Activated CD4-positive, alpha-beta T cell treated with anti-CD3 and anti-CD28 coated beads, Interleukin-2, amount 10 ng/mL, durations not matched to agents 7 days and 5 days (primary cell): ENCODE measurements around the gene GLYAT. TPM values are rescaled to one million over a fixed set of nuclear protein-coding genes. Genes with fewer than 3 reads are reported as not detected.
"Not testable (repeated sequence)": the region's sequence is repeated elsewhere in the genome, so short reads cannot be mapped to it uniquely, and the experiment has no call there.

ENCODE experiments used
- CTCF ChIA-PET: fragments of 350-600 bp; sonication (Branson Sonifier 250); formaldehyde crosslinking; loops from one replicate; lab custom pipeline; 2021; ENCODE audit warnings: antibody characterized with exemption; lab: Charles Lee
- POLR2A ChIA-PET: fragments of 350-600 bp; sonication (Branson Sonifier 250); formaldehyde crosslinking; loops from one replicate; lab custom pipeline; 2021; ENCODE audit warnings: antibody characterized with exemption; lab: Charles Lee
- DNase-seq: peaks from one replicate; pipeline ENCODE4 v3.0.0-alpha.2; 2020
- H3K27ac Mint-ChIP-seq: one replicate; pipeline ENCODE4 v1.8.0; 2021; ENCODE audit warnings: mild to moderate bottlenecking, moderate library complexity, mixed read lengths
- H3K27me3 Mint-ChIP-seq: one replicate; pipeline ENCODE4 v1.8.0; 2021; ENCODE audit warnings: mixed read lengths
- H3K36me3 Mint-ChIP-seq: one replicate; pipeline ENCODE4 v1.8.0; 2021; ENCODE audit warnings: low read depth, mixed read lengths
- H3K4me1 Mint-ChIP-seq: one replicate; pipeline ENCODE4 v1.8.0; 2021; ENCODE audit warnings: mixed read lengths
- H3K4me3 Mint-ChIP-seq: one replicate; pipeline ENCODE4 v1.8.0; 2021; ENCODE audit warnings: mild to moderate bottlenecking, moderate library complexity, mixed read lengths
- H3K9me3 Mint-ChIP-seq: one replicate; pipeline ENCODE4 v1.8.0; 2021; ENCODE audit warnings: mixed read lengths
- total RNA-seq, 2 experiments: library from RNA; stranded (reverse); gene quantifications; one replicate each; pipeline ENCODE4 v1.2.3, GENCODE V29; 2021

Gene GLYAT
- total RNA-seq, 2 experiments from 2014 or later = not detected

DNA sequence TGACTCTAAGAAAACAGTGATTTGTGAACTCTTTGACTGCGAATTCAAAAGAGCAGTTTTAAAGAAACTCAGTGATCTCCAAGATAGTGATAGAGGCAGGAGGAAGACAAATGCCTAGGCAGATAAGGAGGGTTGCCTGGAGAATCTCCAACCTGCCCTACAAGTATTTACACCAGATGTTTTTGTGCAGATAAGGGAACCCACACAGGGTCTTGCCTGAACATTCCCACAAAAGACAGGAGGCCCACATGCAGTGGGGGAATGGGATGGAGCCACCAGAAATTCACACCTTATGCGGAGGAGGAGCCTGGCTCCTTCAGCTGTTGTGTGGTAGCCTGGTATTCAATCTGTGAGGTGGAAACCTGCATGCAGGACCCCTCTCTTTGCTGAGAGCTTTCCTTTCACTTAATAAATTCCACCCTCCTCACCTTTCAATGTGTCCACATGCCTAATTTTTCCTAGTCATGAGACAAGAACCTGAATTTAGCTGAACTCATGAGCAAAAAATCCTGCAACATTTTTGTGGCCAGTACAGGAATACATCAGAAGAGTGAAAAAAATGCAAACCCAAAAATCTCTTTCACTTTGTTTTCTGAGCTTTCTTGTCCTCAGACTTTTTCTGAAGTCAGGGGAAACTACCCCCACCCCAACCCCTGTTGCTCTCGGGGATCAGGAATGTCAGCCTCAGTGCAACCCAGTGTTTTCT is 8.1 kb upstream of the GLYAT start:
- ChIA-PET CTCF (interaction anchor here (0.8 kb wide), 1 partner anchor 20 kb away, joined by 3 read pairs; no protein-coding TSS in a partner anchor), POLR2A (no interaction called here)
- DNase-seq = no peak
- Mint-ChIP-seq H3K27me3 (peaks cover 2% of the 10 kb centered on the region), H3K9me3 (peaks cover 12% of the 10 kb centered on the region), H3K4me3 (no peak overlapping the region), H3K27ac (no peak overlapping the region), H3K4me1 (peaks cover 8% of the 10 kb centered on the region), H3K36me3 (no peaks in the 10 kb centered on the region)

DNA sequence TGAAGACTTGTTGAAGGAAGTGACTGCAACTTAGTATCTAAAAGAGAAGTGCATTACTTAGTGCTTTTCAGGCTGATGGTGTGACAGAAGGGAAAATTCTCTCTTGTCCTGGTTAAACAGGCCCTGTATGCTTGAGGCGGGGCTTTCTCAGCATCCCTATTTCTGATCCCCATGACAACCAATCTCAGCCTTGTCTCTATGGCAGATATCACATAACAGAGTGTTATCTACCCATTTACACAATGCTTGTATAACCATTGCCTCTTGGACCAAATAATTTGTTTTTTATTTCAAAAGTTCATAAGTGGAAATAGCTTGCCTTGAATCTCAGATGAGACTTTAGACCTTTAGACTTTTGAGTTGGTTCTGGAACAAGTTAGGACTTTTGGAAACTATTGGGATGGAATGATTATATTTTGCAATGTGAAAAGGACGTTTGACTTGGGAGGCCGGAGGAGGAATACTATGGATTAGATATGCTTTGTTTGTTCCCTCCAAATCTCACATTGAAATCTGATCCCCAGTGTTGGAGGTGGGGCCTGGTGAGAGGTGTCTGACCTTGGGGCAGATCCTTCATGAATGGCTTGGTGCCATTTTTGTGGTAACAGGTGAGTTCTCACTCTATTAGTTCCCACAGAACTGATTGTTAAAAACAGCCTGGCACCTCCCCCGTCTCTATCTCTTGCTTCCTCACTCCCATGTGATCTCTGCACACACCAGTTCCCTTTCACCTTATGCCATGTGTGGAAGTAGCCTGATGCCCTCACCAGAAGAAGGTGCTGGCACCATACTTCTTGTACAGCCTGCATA is 3.1 kb upstream of the GLYAT start:
- Mint-ChIP-seq H3K9me3 (no peaks in the 10 kb centered on the region), H3K27ac (no peak overlapping the region), H3K36me3 (no peaks in the 10 kb centered on the region), H3K4me3 (no peak overlapping the region), H3K27me3 (peaks cover 2% of the 10 kb centered on the region), H3K4me1 (no peaks in the 10 kb centered on the region)
- DNase-seq = no peak
- ChIA-PET CTCF (no interaction called here), POLR2A (no interaction called here)

DNA sequence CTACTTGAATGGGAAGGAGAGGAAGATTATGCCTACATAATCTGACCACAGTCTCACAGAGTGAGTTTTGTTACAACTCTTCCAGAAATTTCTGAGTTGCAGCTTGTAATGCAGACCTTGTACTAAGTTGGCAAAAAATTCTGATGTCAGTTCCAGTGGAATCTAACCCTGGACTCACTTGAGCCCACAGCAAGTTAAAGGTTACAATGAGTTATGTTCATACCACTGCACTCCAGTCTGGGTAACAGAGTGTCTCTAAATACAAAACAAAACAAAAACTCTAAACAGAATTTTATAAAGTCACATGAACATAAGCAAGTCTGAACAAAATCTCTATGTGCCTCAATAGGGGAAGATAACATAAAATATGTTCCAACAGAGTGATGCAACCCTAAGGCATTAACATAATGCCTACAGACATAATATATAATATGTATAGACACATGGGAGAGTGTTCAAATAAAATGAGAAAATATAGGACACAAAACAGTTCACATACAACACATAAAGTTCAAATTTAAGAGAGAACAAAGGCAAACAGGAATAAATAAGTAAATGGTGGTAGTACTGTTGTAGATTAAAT is 1.1 kb downstream of the GLYAT start:
- POLR2A ChIA-PET = no interaction called here
- no peak for DNase-seq
- peaks cover 2% of the 10 kb centered on the region for H3K9me3 Mint-ChIP-seq

DNA sequence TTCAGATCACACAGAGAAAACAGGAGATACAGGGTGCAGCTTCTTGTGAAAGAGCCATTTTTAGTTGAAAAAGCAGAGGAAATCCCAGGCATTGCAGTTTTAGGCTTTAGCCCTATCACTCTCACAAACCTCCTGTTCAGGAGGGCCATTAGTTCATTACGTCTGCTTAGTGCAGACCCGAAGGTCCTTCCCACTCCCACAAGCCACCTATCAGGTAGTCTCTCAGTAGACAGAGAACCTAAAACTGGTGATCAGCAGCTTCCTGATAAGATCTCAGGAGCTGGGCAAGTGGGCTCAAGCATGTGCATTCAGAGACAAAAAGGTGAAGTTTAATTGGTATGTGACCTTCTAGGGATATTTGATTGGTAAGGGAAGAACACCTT is 4.3 kb downstream of the GLYAT start:
- no peaks in the 10 kb centered on the region for H3K27me3 Mint-ChIP-seq
- peak overlapping the region; percentile 78 for H3K27ac Mint-ChIP-seq
- DNase-seq = no peak
- H3K36me3 Mint-ChIP-seq = peaks cover 1% of the 10 kb centered on the region
- peaks cover 3% of the 10 kb centered on the region for H3K9me3 Mint-ChIP-seq
- POLR2A ChIA-PET = no interaction called here
- CTCF ChIA-PET = no interaction called here
- no peak overlapping the region for H3K4me3 Mint-ChIP-seq
- H3K4me1 Mint-ChIP-seq = peaks cover 17% of the 10 kb centered on the region

More for the DNA sequence above, 1.1 kb downstream of the GLYAT start:
- H3K36me3 Mint-ChIP-seq = peaks cover 1% of the 10 kb centered on the region
- H3K27me3 Mint-ChIP-seq = no peaks in the 10 kb centered on the region
- no peak overlapping the region for H3K4me3 Mint-ChIP-seq
- H3K4me1 Mint-ChIP-seq = peaks cover 17% of the 10 kb centered on the region
- CTCF ChIA-PET = interaction anchor here (0.7 kb wide), 1 partner anchor 14 kb away, joined by 3 read pairs; no protein-coding TSS in a partner anchor
- H3K27ac Mint-ChIP-seq = no peak overlapping the region

DNA sequence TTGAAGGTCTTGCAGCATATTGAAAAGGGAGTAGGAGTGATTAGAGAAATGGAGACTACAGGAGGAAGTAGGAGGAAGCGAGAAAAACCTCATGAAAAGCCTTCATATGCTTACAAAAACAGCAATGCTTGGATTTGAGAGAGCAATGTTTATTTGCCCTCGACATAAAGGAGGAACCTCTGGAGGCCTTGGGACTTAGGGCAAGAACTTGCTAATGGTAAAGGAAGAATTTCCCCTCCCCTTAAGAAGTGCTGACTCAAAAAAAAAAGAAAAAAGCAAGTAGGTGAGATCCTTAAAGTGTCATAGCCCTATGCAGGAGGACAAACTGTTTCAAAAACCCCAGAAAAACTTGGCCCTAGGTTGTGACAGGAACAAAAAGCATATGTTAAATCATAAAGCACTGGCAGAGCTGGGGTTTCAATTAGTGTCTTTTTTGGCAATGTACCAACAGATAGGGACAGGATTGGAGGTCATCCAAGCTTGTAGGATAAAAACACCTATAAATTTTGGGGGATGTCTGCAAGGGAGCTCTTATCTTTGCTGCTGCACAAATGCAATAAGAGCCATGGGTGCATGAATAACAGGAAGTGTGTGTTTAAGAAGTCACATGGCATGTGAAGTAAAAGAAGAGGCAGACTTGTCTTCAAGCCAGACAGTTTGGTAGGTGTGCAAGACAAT is 4.9 kb downstream of the GLYAT start:
- Mint-ChIP-seq H3K36me3 (peaks cover 1% of the 10 kb centered on the region), H3K4me1 (peaks cover 17% of the 10 kb centered on the region), H3K27ac (peak overlapping the region; percentile 78), H3K4me3 (no peak overlapping the region), H3K9me3 (peaks cover 3% of the 10 kb centered on the region), H3K27me3 (no peaks in the 10 kb centered on the region)
- ChIA-PET CTCF (no interaction called here), POLR2A (no interaction called here)
- no peak for DNase-seq

DNA sequence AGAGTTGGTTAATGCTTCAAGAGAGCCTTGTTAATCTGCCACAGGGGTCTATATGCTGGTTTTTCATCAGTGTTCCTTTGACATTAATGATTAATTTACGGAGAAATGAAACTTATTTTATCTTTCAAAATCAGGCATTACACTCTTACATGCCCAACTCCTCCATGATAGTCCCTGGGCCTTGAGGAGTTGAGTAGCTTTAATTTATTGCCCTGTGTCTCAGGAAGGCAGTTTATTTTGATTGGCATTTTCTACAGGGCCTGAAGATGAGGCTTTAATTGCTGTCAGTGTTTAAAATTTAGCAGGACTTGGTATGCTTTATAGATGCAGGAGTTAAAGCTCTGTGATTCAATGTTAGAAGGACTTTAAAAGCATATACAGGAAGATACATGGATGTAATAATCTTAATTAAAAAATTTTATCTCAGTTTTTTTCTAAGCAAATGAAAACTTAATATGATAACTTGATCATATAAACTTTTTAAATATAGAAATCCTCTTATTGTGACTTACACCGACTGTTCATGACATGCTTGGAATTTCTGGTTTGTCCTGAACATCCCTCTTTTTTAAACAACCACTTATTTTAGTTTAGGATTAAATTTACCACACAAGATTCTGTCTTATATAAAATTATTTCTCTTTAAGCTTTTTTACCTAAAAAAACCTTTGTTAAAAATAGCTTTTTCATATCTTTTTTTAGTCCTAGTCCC is 12.2 kb downstream of the GLYAT start:
- no peak overlapping the region for H3K27ac Mint-ChIP-seq

DNA sequence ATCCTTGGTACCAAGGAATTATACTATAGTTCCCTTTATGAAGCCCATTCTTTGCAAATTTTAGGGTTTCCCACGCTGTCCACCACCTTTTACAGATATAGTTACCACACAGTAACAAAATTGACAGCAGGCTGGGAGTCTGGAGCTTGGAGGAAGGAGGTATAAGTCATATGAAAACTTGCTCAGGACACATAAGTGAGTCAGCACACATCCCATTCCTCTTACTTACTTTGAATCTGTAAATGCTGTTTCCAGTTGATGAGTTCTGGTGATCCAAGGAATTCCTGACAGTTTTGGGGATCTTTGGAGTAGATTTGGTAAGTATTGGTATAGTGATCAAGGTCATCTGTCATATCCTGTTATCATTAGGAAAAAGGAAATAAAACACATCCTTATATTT is 19.2 kb downstream of the GLYAT start:
- Mint-ChIP-seq H3K4me1 (no peaks in the 10 kb centered on the region), H3K27ac (no peak overlapping the region), H3K36me3 (no peaks in the 10 kb centered on the region), H3K9me3 (no peaks in the 10 kb centered on the region), H3K27me3 (no peaks in the 10 kb centered on the region), H3K4me3 (no peak overlapping the region)
- POLR2A ChIA-PET = no interaction called here
- CTCF ChIA-PET = no interaction called here
- no peak for DNase-seq

More for the DNA sequence above, 12.2 kb downstream of the GLYAT start:
- POLR2A ChIA-PET = no interaction called here
- no peak for DNase-seq
- Mint-ChIP-seq H3K4me3 (no peak overlapping the region), H3K4me1 (no peaks in the 10 kb centered on the region), H3K27me3 (no peaks in the 10 kb centered on the region), H3K9me3 (peaks cover 5% of the 10 kb centered on the region), H3K36me3 (no peaks in the 10 kb centered on the region)
- CTCF ChIA-PET = interaction anchor here (1.2 kb wide), 1 partner anchor 21 kb away, joined by 3 read pairs; no protein-coding TSS in a partner anchor

DNA sequence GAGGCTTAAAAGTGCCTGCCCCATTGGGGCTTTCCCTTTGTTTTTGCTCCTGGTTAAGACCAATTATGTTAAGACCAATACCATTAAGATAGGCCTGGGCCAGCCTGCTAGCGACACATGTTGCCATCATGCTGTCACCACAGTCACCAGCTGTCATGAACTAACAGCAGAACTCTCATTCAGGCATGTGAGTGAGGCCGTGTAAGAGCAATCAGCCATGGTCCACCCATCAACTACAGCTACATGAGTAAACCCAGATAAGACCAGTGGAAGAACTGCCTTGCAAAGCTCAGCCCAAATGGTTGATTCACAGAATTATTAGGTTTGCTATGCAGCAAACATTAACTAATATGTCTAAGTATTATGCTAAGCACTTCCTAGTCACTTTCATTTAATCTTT is 19.9 kb downstream of the GLYAT start:
- Mint-ChIP-seq H3K9me3 (no peaks in the 10 kb centered on the region), H3K4me3 (no peak overlapping the region), H3K27me3 (no peaks in the 10 kb centered on the region), H3K4me1 (no peaks in the 10 kb centered on the region), H3K27ac (no peak overlapping the region), H3K36me3 (no peaks in the 10 kb centered on the region)
- CTCF ChIA-PET = interaction anchor here (0.6 kb wide), 1 partner anchor 106 kb away, joined by 3 read pairs; no protein-coding TSS in a partner anchor
- no peak for DNase-seq
- POLR2A ChIA-PET = no interaction called here

DNA sequence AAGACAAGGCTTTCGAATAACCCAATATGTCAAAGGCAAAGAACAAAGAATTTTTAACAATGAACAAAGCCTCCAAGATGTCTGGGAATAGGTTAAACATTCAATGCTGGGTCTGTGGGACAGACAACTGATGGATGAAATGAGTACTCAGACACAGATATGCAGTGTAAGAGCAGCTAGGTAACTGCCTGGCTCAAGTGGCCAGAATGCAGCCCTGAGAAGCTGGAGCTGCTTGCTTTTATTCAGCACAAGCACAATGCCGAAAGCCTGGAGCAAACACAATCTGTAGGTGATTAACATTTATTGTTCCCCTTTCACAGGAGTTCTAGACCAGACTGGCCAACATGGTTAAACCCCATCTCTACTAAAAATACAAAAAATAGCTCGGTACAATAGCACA is 24.0 kb downstream of the GLYAT start:
- H3K27me3 Mint-ChIP-seq = no peaks in the 10 kb centered on the region
- peaks cover 7% of the 10 kb centered on the region for H3K9me3 Mint-ChIP-seq
- DNase-seq = no peak
- H3K4me1 Mint-ChIP-seq = no peaks in the 10 kb centered on the region
- ChIA-PET POLR2A (no interaction called here), CTCF (no interaction called here)
- H3K4me3 Mint-ChIP-seq = no peak overlapping the region
- H3K27ac Mint-ChIP-seq = no peak overlapping the region
- no peaks in the 10 kb centered on the region for H3K36me3 Mint-ChIP-seq

DNA sequence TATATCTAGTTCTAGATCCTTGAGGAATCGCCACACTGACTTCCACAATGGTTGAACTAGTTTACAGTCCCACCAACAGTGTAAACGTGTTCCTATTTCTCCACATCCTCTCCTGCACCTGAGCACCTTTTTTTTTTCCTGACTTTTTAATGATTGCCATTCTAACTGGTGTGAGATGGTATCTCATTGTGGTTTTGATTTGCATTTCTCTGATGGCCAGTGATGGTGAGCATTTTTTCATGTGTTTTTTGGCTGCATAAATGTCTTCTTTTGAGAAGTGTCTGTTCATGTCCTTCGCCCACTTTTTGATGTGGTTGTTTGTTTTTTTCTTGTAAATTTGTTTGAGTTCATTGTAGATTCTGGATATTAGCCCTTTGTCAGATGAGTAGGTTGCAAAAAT is 34.9 kb downstream of the GLYAT start:
- H3K4me3 Mint-ChIP-seq, H3K27me3 Mint-ChIP-seq, H3K36me3 Mint-ChIP-seq, H3K4me1 Mint-ChIP-seq, H3K27ac Mint-ChIP-seq, CTCF ChIA-PET, DNase-seq, POLR2A ChIA-PET, H3K9me3 Mint-ChIP-seq: not testable (repeated sequence)

DNA sequence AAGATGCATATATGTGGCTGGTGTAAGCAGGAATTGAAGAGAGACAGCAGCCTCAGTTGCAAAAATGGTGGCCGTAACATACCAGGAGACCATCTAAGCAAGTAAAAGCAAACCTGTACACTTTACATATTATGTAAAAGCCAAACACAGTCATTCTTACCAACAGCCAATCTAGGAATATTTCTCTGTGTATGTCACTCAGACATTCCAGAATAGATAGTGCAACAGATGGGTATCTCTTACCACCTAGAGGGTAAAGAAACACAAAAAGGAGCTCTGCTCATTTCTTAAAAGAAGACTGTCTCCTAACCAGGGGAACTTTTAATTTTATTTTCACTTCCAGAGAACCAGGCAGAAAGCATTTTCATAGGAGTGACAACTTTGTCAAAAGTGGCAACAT is 38.7 kb downstream of the GLYAT start:
- no peaks in the 10 kb centered on the region for H3K4me1 Mint-ChIP-seq
- H3K4me3 Mint-ChIP-seq = no peak overlapping the region
- H3K27me3 Mint-ChIP-seq = no peaks in the 10 kb centered on the region
- CTCF ChIA-PET = interaction anchor here (0.9 kb wide), 1 partner anchor 14 kb away, joined by 3 read pairs; no protein-coding TSS in a partner anchor
- no peak overlapping the region for H3K27ac Mint-ChIP-seq
- no peaks in the 10 kb centered on the region for H3K9me3 Mint-ChIP-seq
- no peaks in the 10 kb centered on the region for H3K36me3 Mint-ChIP-seq
- POLR2A ChIA-PET = no interaction called here
- DNase-seq = no peak

DNA sequence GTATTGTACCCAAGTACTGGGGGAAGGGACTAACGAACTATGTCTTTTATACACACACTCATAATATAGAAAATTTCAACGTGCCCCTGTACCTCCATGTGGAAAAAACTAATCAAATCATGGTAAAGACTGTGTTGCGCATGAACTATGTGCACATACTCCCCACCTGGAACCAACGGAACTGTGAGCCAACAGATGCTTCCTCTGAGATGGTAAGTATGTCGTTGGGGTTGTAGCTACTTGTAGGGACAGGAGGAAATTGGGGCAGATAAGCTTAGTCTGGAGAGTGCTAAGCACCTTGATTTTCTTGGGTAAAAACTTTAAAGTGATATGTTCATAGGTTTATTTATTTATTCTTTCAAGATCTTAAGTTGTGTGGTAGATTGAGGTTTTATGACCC is 40.1 kb downstream of the GLYAT start:
- no peak overlapping the region for H3K27ac Mint-ChIP-seq
- no peak overlapping the region for H3K4me3 Mint-ChIP-seq
- POLR2A ChIA-PET = no interaction called here
- no peaks in the 10 kb centered on the region for H3K27me3 Mint-ChIP-seq
- DNase-seq = no peak
- CTCF ChIA-PET = no interaction called here
- H3K9me3 Mint-ChIP-seq = no peaks in the 10 kb centered on the region
- H3K36me3 Mint-ChIP-seq = no peaks in the 10 kb centered on the region
- peaks cover 5% of the 10 kb centered on the region for H3K4me1 Mint-ChIP-seq
